ENCODE results near the gene SOWAHA. TPM values are rescaled to one million over a fixed set of nuclear protein-coding genes. Genes with fewer than 3 reads are reported as not detected.
A peak's percentile ranks its signal among the peaks of the same experiment; 100 is the strongest.

The SOWAHA gene
- total RNA-seq, 4 donors from 2014 or later, result 0.27 to 0.87 TPM; not detected in 2

DNA sequence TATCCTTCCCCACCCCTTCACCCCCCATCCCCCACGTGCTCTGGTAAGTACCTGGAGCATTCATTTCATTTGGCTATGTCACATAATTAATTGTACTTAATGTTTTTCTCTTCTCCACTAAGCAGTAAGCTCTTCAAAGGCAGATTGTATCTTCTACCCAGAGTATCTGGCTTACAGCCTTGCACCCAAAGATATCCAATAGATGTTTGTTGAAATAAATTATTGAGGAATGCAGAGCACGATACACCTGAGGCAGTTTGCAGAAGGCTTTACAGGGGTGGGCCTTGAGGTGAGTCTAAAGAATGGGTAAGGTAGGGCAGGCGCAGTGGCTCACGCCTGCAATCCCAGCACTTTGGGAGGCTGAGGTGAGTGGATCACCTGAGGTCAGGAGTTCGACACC is 2.5 kb upstream of the SOWAHA start:
- WGBS, 2 donors (ENCODE audit: low coverage in 1 of 2), result 50 to 95% methylated on average over 1 to 2 of the region's 5 CpGs
- no peak for ATAC-seq
- TF ChIP-seq, protein P1, sequence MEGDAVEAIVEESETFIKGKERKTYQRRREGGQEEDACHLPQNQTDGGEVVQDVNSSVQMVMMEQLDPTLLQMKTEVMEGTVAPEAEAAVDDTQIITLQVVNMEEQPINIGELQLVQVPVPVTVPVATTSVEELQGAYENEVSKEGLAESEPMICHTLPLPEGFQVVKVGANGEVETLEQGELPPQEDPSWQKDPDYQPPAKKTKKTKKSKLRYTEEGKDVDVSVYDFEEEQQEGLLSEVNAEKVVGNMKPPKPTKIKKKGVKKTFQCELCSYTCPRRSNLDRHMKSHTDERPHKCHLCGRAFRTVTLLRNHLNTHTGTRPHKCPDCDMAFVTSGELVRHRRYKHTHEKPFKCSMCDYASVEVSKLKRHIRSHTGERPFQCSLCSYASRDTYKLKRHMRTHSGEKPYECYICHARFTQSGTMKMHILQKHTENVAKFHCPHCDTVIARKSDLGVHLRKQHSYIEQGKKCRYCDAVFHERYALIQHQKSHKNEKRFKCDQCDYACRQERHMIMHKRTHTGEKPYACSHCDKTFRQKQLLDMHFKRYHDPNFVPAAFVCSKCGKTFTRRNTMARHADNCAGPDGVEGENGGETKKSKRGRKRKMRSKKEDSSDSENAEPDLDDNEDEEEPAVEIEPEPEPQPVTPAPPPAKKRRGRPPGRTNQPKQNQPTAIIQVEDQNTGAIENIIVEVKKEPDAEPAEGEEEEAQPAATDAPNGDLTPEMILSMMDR (IDR thresholded peaks at IDR 0.05), result no peak
- TF ChIP-seq EP300 (IDR thresholded peaks at IDR 0.05) (no peak), POLR2AphosphoS5 (IDR thresholded peaks at IDR 0.05) (no peak), POLR2A (IDR thresholded peaks at IDR 0.05) (no peak)
- H3K27me3 ChIP-seq, result peaks cover 63% of the 10 kb centered on the region
- H3K4me1 ChIP-seq, result peaks cover 0 to 22% (median 9%) of the 10 kb centered on the region in 3 donors
- H3K9me3 ChIP-seq, result no peaks in the 10 kb centered on the region
- H3K4me3 ChIP-seq, result no peak overlapping the region
- H3K27ac ChIP-seq, result no peak overlapping the region
- no peaks in the 10 kb centered on the region for H3K36me3 ChIP-seq

DNA sequence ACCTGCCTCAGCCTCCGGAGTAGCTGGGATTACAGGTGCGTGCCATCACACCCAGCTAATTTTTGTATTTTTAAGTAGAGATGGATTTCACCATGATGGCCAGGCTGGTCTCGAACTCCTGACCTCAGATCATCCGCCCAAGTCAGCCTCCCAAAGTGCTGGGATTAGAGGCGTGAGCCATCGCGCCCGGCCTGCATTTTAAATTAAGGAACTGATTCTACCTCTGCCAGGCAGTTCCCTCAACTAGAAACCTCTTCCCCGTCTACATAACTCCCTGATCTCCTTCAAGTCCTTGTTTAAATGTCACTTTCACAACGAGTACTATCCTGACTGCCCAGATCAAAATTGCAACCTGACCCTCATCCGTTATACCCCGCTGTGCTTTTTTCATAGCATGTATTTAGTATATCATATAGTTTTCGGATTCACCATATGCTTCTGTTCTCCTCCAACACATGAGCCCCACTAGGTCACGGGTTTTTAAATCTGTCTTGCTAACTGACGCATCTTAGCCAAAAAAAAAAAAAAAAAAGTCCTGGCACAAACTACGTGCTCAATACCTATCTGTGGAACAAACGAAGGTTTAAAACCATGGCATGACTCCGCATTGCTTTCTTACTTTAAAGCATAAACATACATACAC is 858 bp upstream of the SOWAHA start:
- WGBS, 2 donors (ENCODE audit: low coverage in 1 of 2), result 45 to 51% methylated on average over 13 to 18 of the region's 18 CpGs
- H3K9me3 ChIP-seq, result no peaks in the 10 kb centered on the region
- no peak for ATAC-seq
- H3K27ac ChIP-seq, result no peak overlapping the region
- no peaks in the 10 kb centered on the region for H3K36me3 ChIP-seq
- no peak overlapping the region for H3K4me3 ChIP-seq
- TF ChIP-seq POLR2AphosphoS5 (IDR thresholded peaks at IDR 0.05), result no peak
- TF ChIP-seq POLR2A (IDR thresholded peaks at IDR 0.05), result no peak
- TF ChIP-seq, protein P1 (IDR thresholded peaks at IDR 0.05), result no peak
- no peak for TF ChIP-seq EP300 (IDR thresholded peaks at IDR 0.05)
- H3K4me1 ChIP-seq, result peaks cover 0 to 22% (median 9%) of the 10 kb centered on the region in 3 donors
- peaks cover 58% of the 10 kb centered on the region for H3K27me3 ChIP-seq

DNA sequence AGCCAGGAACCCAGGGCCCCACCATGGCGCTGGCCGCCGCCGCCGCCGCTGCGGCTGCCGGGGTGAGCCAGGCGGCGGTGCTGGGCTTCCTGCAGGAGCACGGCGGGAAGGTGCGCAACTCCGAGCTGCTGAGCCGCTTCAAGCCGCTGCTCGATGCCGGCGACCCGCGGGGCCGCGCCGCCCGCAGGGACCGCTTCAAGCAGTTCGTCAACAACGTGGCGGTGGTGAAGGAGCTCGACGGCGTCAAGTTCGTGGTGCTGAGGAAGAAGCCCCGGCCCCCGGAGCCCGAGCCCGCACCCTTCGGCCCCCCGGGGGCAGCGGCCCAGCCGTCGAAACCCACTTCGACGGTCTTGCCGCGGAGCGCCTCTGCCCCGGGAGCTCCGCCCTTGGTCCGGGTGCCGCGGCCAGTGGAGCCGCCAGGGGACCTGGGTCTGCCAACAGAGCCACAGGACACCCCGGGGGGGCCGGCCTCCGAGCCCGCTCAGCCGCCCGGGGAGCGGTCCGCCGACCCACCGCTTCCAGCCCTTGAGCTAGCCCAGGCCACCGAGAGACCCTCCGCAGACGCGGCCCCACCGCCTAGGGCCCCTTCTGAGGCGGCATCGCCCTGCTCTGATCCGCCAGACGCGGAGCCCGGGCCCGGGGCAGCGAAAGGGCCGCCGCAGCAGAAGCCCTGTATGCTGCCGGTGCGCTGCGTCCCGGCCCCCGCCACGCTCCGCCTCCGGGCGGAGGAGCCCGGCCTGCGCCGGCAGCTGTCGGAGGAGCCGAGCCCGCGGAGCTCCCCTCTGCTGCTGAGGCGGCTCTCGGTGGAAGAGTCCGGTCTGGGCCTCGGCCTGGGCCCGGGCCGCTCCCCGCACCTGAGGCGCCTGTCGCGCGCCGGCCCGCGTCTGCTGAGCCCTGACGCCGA is 749 bp downstream of the SOWAHA start:
- ATAC-seq, result peak; percentile 48
- no peak for TF ChIP-seq POLR2AphosphoS5 (IDR thresholded peaks at IDR 0.05)
- no peak for TF ChIP-seq EP300 (IDR thresholded peaks at IDR 0.05)
- TF ChIP-seq POLR2A (IDR thresholded peaks at IDR 0.05), result no peak
- TF ChIP-seq, protein P1 (IDR thresholded peaks at IDR 0.05), result no peak
- Histone ChIP-seq H3K4me3 (peak overlapping the region in 1 of 2 donors; percentile 50), H3K36me3 (no peaks in the 10 kb centered on the region), H3K27ac (peak overlapping the region in 1 of 4 donors; percentile 38), H3K27me3 (peaks cover 56% of the 10 kb centered on the region), H3K4me1 (peaks cover 0 to 22% (median 9%) of the 10 kb centered on the region in 3 donors), H3K9me3 (no peaks in the 10 kb centered on the region)
- no CpG with 5 or more reads among the region's 110 CpGs for WGBS, 2 donors (ENCODE audit: low coverage in 1 of 2)

DNA sequence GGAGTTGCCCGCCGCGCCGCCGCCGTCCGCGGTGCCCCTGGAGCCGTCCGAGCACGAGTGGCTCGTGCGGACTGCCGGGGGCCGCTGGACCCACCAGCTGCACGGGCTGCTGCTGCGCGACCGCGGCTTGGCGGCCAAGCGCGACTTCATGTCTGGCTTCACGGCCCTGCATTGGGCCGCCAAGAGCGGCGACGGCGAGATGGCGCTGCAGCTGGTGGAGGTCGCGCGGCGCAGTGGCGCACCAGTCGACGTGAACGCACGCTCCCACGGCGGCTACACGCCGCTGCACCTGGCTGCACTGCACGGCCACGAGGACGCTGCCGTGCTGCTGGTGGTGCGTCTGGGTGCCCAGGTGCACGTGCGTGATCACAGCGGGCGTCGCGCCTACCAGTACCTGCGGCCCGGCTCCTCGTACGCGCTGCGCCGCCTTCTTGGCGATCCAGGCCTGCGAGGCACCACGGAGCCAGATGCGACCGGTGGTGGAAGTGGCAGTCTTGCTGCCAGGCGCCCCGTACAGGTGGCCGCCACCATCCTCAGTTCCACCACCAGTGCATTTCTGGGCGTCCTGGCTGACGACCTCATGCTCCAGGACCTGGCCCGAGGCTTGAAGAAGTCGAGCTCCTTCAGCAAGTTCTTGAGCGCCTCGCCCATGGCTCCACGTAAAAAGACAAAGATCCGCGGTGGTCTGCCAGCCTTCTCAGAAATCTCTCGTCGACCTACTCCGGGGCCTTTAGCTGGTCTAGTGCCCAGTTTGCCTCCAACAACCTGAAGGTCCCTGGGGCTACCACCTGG is 1.6 kb downstream of the SOWAHA start:
- 83% methylated on average over 7 of the region's 81 CpGs; no CpG with 5 or more reads in 1 of the 2 donors for WGBS, 2 donors (ENCODE audit: low coverage in 1 of 2)
- peak overlapping the region in 1 of 2 donors; percentile 50 for H3K4me3 ChIP-seq
- ATAC-seq, result no peak
- no peaks in the 10 kb centered on the region for H3K9me3 ChIP-seq
- peaks cover 64% of the 10 kb centered on the region for H3K27me3 ChIP-seq
- TF ChIP-seq POLR2AphosphoS5 (IDR thresholded peaks at IDR 0.05) (no peak), POLR2A (IDR thresholded peaks at IDR 0.05) (no peak), EP300 (IDR thresholded peaks at IDR 0.05) (no peak)
- TF ChIP-seq, protein P1 (IDR thresholded peaks at IDR 0.05), result no peak
- H3K27ac ChIP-seq, result no peak overlapping the region
- H3K36me3 ChIP-seq, result no peaks in the 10 kb centered on the region
- peaks cover 0 to 26% (median 9%) of the 10 kb centered on the region in 3 donors for H3K4me1 ChIP-seq
